HG03575 (cell line): ENCODE results near the gene LDLR.

ENCODE experiments used
- ATAC-seq: cut with Tn5 transposase; IDR thresholded peaks from one replicate; pipeline ENCODE4 v1.9.1; 2021; ENCODE audit not compliant: unreplicated experiment, insufficient number of reproducible peaks, low FRiP score; ENCODE audit errors: extremely low read depth

The LDLR gene

GRCh38 chr19:11089254-11090013 lies at the start of gene LDLR:
Gene LDLR (plus strand): TSS chr19:11089463. CDS start chr19:11089549, 86 bp downstream.
- no peak for ATAC-seq

GRCh38 chr19:11041194-11041593 lies 48.1 kb upstream of the LDLR start:
- no peak for ATAC-seq

- no peak for ATAC-seq
Observed at GRCh38 chr19:11041966-11042627, 47.2 kb upstream of the LDLR start.

- no peak for ATAC-seq
Observed at GRCh38 chr19:11044431-11044830, 44.8 kb upstream of the LDLR start.

- ATAC-seq: no peak
Observed at GRCh38 chr19:11045536-11045935, 43.7 kb upstream of the LDLR start.

- no peak for ATAC-seq
Observed at GRCh38 chr19:11046605-11047354, 42.5 kb upstream of the LDLR start.

GRCh38 chr19:11047866-11048265 lies 41.4 kb upstream of the LDLR start:
- ATAC-seq: no peak

- ATAC-seq: no peak
Observed at GRCh38 chr19:11050323-11051114, 38.7 kb upstream of the LDLR start.

- no peak for ATAC-seq
Observed at GRCh38 chr19:11053817-11054195, 35.5 kb upstream of the LDLR start.

- no peak for ATAC-seq
Observed at GRCh38 chr19:11054200-11054599, 35.1 kb upstream of the LDLR start.

- no peak for ATAC-seq
Observed at GRCh38 chr19:11054628-11055027, 34.6 kb upstream of the LDLR start.

- ATAC-seq: no peak
Observed at GRCh38 chr19:11058246-11059030, 30.8 kb upstream of the LDLR start.

GRCh38 chr19:11059511-11060358 lies 29.5 kb upstream of the LDLR start:
- ATAC-seq: no peak

GRCh38 chr19:11061952-11062351 lies 27.3 kb upstream of the LDLR start:
- ATAC-seq: no peak

GRCh38 chr19:11063434-11063833 lies 25.8 kb upstream of the LDLR start:
- ATAC-seq: no peak

- ATAC-seq: no peak
Observed at GRCh38 chr19:11064831-11065303, 24.4 kb upstream of the LDLR start.

GRCh38 chr19:11066326-11066725 lies 22.9 kb upstream of the LDLR start:
- ATAC-seq: no peak
